ENCODE results near the gene IMPG1.

- TF ChIP-seq CTCF (conservative IDR thresholded peaks at IDR 0.05; ENCODE audit: low read length) (no peak), EZH2phosphoT487 (IDR thresholded peaks at IDR 0.05; ENCODE audit: borderline replicate concordance, low read depth, low read length) (no peak)
These were observed 96.6 kb downstream of the IMPG1 start for GRCh38 chr6:75975904-75976303.

All from OCI-LY7 (cell line).